HepG2 (cell line): ENCODE results near the gene UBALD1. TPM values are rescaled to one million over a fixed set of nuclear protein-coding genes. Genes with fewer than 3 reads are reported as not detected.

Experiments
- ATAC-seq: fragments of 200-7000 bp; cut with Tn5 transposase; 3 replicates; pipeline ENCODE4 v1.9.1; 2020; ENCODE audit warnings: mild to moderate bottlenecking, moderate library complexity
- BruUV-seq: library from RNA; stranded (reverse); fragments of 400-500 nt; replicated peaks from 2 replicates; lab custom pipeline; 2021; lab: Mats Ljungman, UMichigan
- CTCF ChIA-PET: fragments of 300-600 bp; formaldehyde crosslinking; extraction: SDS; loops from one replicate; lab custom pipeline; 2021; ENCODE audit warnings: low total read pairs, inconsistent platforms, low intra/inter-chr PET ratio; lab: Yijun Ruan, JAX
- POLR2A ChIA-PET: fragments of 350-600 bp; sonication (Branson Sonifier 250); formaldehyde crosslinking; loops from one replicate; lab custom pipeline; 2020; ENCODE audit warnings: antibody characterized with exemption, inconsistent platforms; lab: Yijun Ruan, JAX
- DNase-seq: peaks from one replicate; pipeline ENCODE4 v3.0.0-alpha.2; 2015; ENCODE audit warnings: low spot score
- FAIRE-seq: peaks from 3 replicates; lab custom pipeline; 2011; peaks lifted over from hg19 to GRCh38; lab: Jason Lieb, UNC
- H2AFZ ChIP-seq: one replicate; pipeline ENCODE4 v1.6.1; 2011; ENCODE audit warnings: low read length, inconsistent platforms
- H3K27ac ChIP-seq: fragments of 300-600 bp; 3 replicates; pipeline ENCODE4 v1.8.0; 2011; ENCODE audit warnings: mixed run types, mild to moderate bottlenecking, mixed read lengths, low read length, inconsistent platforms; ENCODE audit not compliant: insufficient read depth; ENCODE audit errors: extremely low read length
- H3K27me3 ChIP-seq, 2 experiments: fragments of 200-600 bp in 1 of 2; 2 replicates in 1 of 2; 3 replicates in 1 of 2; pipeline versions ENCODE4 v1.6.0 to v1.8.0; 2011; ENCODE audit warnings: low read length in 2 of 2, mild to moderate bottlenecking in 2 of 2, moderate library complexity in 2 of 2, inconsistent platforms in 1 of 2; ENCODE audit not compliant: insufficient read depth in 2 of 2, control insufficient read depth in 1 of 2
- H3K36me3 ChIP-seq, 2 experiments: fragments of 200-600 bp in 1 of 2; replicated peaks in 1 of 2; 2 replicates in 1 of 2; 3 replicates in 1 of 2; pipeline versions ENCODE4 v1.5.1 to v1.8.0; 2011; ENCODE audit warnings: low read length in 2 of 2, inconsistent platforms in 1 of 2; ENCODE audit not compliant: insufficient read depth in 2 of 2, control insufficient read depth in 1 of 2
- H3K4me1 ChIP-seq: 2 replicates; pipeline ENCODE4 v1.5.1; 2012; ENCODE audit warnings: low read length, inconsistent platforms; ENCODE audit not compliant: insufficient read depth
- H3K4me2 ChIP-seq: 2 replicates; pipeline ENCODE4 v1.6.0; 2011; ENCODE audit warnings: low read depth, low read length, inconsistent platforms
- H3K4me3 ChIP-seq, 3 experiments: fragments of 200-600 bp in 1 of 3; sonication (generic), shearing (Covaris generic) in 1 of 3; replicated peaks in 1 of 3; 2 replicates each; pipeline ENCODE4 v1.5.1; 2011 to 2016; ENCODE audit warnings: low read length in 3 of 3, inconsistent platforms in 2 of 3, low read depth in 2 of 3, mild to moderate bottlenecking in 2 of 3, control low read depth in 1 of 3, mixed read lengths in 1 of 3; ENCODE audit not compliant: insufficient read depth in 1 of 3
- H3K79me2 ChIP-seq: one replicate; pipeline ENCODE4 v1.6.1; 2011; ENCODE audit warnings: low read length, inconsistent platforms; ENCODE audit not compliant: insufficient read depth
- H3K9ac ChIP-seq: 2 replicates; pipeline ENCODE4 v1.6.0; 2011; ENCODE audit warnings: mild to moderate bottlenecking, low read depth, low read length, inconsistent platforms; ENCODE audit not compliant: insufficient read depth
- H3K9me3 ChIP-seq: 2 replicates; pipeline ENCODE4 v1.5.1; 2012; ENCODE audit warnings: mild to moderate bottlenecking, low read length
- H4K20me1 ChIP-seq: 2 replicates; pipeline ENCODE4 v1.6.0; 2011; ENCODE audit warnings: inconsistent platforms, mild to moderate bottlenecking, low read length, moderate library complexity; ENCODE audit not compliant: insufficient read depth
- BATF2 ChIP-seq: sonication (generic); formaldehyde crosslinking; IDR thresholded peaks from 2 replicates; pipeline ENCODE4 v1.8.0; 2022; ENCODE audit warnings: mild to moderate bottlenecking, missing genetic modification reagents, moderate library complexity
- CAMTA2 ChIP-seq: sonication (generic); formaldehyde crosslinking; IDR thresholded peaks from 2 replicates; pipeline ENCODE4 v1.4.0; 2020; ENCODE audit warnings: mild to moderate bottlenecking, missing genetic modification reagents, borderline replicate concordance
- CENPT ChIP-seq: sonication (generic); formaldehyde crosslinking; IDR thresholded peaks from 2 replicates; pipeline ENCODE4 v1.8.0; 2022; ENCODE audit warnings: low read depth, mild to moderate bottlenecking, moderate library complexity, missing genetic modification reagents
- GTF2F1 ChIP-seq: fragments of 150-350 bp; IDR thresholded peaks from 2 replicates; pipeline ENCODE4 v1.6.1; 2014; ENCODE audit warnings: low read length
- RFX5 ChIP-seq: IDR thresholded peaks from 2 replicates; pipeline ENCODE4 v1.6.1; 2011; ENCODE audit warnings: low read depth, low read length, improper control_type of control experiment
- TBX3 ChIP-seq: fragments of 450-650 bp; IDR thresholded peaks from 2 replicates; pipeline ENCODE4 v1.6.1; 2017; ENCODE audit warnings: antibody characterized with exemption, mild to moderate bottlenecking, inconsistent platforms, borderline replicate concordance
- ZMYM2 ChIP-seq: sonication (generic); formaldehyde crosslinking; IDR thresholded peaks from 2 replicates; pipeline ENCODE4 v1.8.0; 2022; ENCODE audit warnings: mild to moderate bottlenecking, missing genetic modification reagents
- ZNF446 ChIP-seq: sonication (generic); formaldehyde crosslinking; IDR thresholded peaks from 2 replicates; pipeline ENCODE4 v1.5.0; 2020; ENCODE audit warnings: mild to moderate bottlenecking, missing genetic modification reagents
- ZNF883 ChIP-seq: sonication (generic); formaldehyde crosslinking; IDR thresholded peaks from 2 replicates; pipeline ENCODE4 v1.5.1; 2020; ENCODE audit warnings: mild to moderate bottlenecking, missing genetic modification reagents; ENCODE audit errors: not compliant biosample characterization
- WGBS: methylation state at CpG from one replicate; pipeline ENCODE4 v1.1.6; 2017; ENCODE audit warnings: low lambda C conversion rate; 5-methylcytosine and 5-hydroxymethylcytosine counted together
- in situ Hi-C: cut with HindIII; loops from 2 replicates; pipeline ENCODE4 v1.10.0; 2017; ENCODE audit warnings: low pct_unique_long_range_greater_than_20kb; ENCODE audit not compliant: extremely low pct_ligation_motif_present
- intact Hi-C: fragments of 100-400 bp; cut with micrococcal nuclease; formaldehyde crosslinking; loops from one replicate; pipeline ENCODE4 v1.10.0; 2022; ENCODE audit not compliant: unreplicated experiment
- polyA plus RNA-seq, 8 experiments: library from polyadenylated mRNA; depleted of rRNA in 3 of 8; stranded (reverse) in 7 of 8; unstranded in 1 of 8; fragments of >200 nt; fragmentation: Illumina TruSeq in 4 of 8; extraction: Trizol in 4 of 8; gene quantifications; 2 replicates each; pipeline versions ENCODE4 v1.2.1 to v1.2.3, GENCODE V29; 2011 to 2016; ENCODE audit warnings: low read depth in 4 of 8, missing spikeins in 1 of 8, mixed read lengths in 1 of 8; ENCODE audit not compliant: insufficient read depth in 1 of 8
- total RNA-seq, 5 experiments: library from RNA; depleted of rRNA; stranded (reverse); fragments of >200 nt; fragmentation: Illumina TruSeq; extraction: Trizol; gene quantifications; 2 replicates each; pipeline ENCODE4 v1.2.3, GENCODE V29; 2016; ENCODE audit warnings: low read depth in 1 of 5
- TF ChIP-seq, protein P1 (sequence below): sonication (generic); formaldehyde crosslinking; IDR thresholded peaks from 2 replicates; pipeline ENCODE4 v1.5.1; 2020; ENCODE audit warnings: mild to moderate bottlenecking, missing genetic modification reagents, moderate library complexity

Gene UBALD1
- total and polyA plus RNA-seq, 2 of the 13 experiments (the other 11 are each of a cell fraction or from before 2014, with no cell fraction given) = 6.8 to 12.3 TPM

DNA sequence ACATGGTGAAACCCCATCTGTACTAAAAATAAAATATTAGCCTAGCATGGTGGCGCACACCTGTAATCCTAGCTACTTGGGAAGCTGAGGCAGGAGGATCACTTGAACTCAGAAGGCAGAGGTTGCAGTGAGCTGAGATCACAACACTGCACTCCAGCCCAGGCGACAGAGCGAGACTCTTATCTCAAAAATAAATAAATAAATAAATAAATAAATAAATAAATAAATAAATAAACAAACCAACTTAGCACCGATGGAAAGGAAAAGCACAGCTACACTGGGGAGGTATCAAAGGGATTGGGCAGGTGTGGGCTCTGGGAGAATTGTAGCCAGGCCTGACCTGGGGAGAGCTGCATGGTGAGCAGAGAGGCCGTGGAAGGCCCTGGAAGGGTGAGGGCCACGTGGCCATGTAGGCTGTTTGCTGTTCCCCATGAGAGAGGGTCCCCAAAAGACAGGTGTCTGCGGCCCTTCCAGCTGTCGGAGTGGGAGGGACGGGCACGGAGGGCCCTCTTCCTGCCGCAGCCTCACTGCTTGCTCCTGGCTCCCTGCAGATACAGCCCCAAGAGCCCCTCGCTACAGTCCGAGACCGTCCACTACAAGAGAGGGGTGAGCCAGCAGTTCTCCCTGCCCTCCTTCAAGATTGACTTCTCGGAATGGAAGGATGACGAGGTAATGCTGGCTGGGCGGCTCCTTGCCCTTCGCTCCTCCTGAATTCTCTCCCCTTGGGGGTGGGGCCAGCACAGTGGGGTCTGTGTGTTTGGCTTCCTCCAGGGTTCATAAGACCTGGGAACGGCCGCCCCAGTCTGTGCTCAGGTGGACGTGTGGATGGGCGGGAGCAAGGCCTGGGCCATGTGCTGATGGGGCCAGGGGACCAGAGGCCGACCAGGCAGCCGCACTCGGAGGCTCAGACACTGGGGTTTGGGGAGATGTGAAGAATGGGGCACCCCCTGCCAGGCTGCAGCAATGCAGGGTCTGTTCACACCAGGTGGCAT lies 42.3 kb upstream of the UBALD1 start:
- ChIA-PET POLR2A (no interaction called here), CTCF (no interaction called here)
- Histone ChIP-seq H3K36me3 (peaks cover 26 to 43% of the 10 kb centered on the region in 2 experiments; a peak in 4 of 5 replicates), H3K9me3 (no peaks in the 10 kb centered on the region), H3K27me3 (no peaks in the 10 kb centered on the region), H3K4me1 (peaks cover 69% of the 10 kb centered on the region), H3K4me3 (no peak overlapping the region), H3K4me2 (no peak overlapping the region), H4K20me1 (no peaks in the 10 kb centered on the region), H3K9ac (no peak overlapping the region), H3K79me2 (peaks cover 2% of the 10 kb centered on the region), H3K27ac (no peak overlapping the region), H2AFZ (no peak overlapping the region)
- DNase-seq (no peak), ATAC-seq (no peak), FAIRE-seq (no peak)
- BruUV-seq = no TSS peak
- TF ChIP-seq ZNF446 (CRISPR knock-in tag) = no peak
- TF ChIP-seq ZMYM2 (CRISPR knock-in tag) = no peak
- TF ChIP-seq TBX3 = no peak
- no peak for TF ChIP-seq CAMTA2 (CRISPR knock-in tag)
- no peak for TF ChIP-seq GTF2F1
- no peak for TF ChIP-seq RFX5
- no peak for TF ChIP-seq BATF2 (CRISPR knock-in tag)
- no peak for TF ChIP-seq ZNF883 (CRISPR knock-in tag)
- no peak for TF ChIP-seq CENPT
- TF ChIP-seq, protein P1, sequence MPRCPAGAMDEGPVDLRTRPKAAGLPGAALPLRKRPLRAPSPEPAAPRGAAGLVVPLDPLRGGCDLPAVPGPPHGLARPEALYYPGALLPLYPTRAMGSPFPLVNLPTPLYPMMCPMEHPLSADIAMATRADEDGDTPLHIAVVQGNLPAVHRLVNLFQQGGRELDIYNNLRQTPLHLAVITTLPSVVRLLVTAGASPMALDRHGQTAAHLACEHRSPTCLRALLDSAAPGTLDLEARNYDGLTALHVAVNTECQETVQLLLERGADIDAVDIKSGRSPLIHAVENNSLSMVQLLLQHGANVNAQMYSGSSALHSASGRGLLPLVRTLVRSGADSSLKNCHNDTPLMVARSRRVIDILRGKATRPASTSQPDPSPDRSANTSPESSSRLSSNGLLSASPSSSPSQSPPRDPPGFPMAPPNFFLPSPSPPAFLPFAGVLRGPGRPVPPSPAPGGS (CRISPR knock-in tag) = no peak
- in situ Hi-C loops (no loop called here), intact Hi-C loops (no loop called here)
- WGBS = 93% methylated on average over 12 of the region's 25 CpGs
